HT1080 (cell line): Measurements from ENCODE around the gene JPT2. TPM values are rescaled to one million over a fixed set of nuclear protein-coding genes. Genes with fewer than 3 reads are reported as not detected.
"Not testable (repeated sequence)": the region's sequence is repeated elsewhere in the genome, so short reads cannot be mapped to it uniquely, and the experiment has no call there.

ENCODE experiments used
- DNase-seq: peaks from one replicate; pipeline ENCODE4 v3.0.0-alpha.2; 2015; ENCODE audit warnings: low read depth
- total RNA-seq: library from RNA; depleted of rRNA; stranded (reverse); fragments of >200 nt; shearing (Covaris generic); gene quantifications from 2 replicates; pipeline ENCODE4 v1.2.3, GENCODE V29; 2014

The JPT2 gene
- total RNA-seq, 1 experiment from 2014 or later, result 111 TPM

GRCh38 chr16:1729026-1729425 lies 50.9 kb downstream of the JPT2 start:
- DNase-seq, result no peak

DNA sequence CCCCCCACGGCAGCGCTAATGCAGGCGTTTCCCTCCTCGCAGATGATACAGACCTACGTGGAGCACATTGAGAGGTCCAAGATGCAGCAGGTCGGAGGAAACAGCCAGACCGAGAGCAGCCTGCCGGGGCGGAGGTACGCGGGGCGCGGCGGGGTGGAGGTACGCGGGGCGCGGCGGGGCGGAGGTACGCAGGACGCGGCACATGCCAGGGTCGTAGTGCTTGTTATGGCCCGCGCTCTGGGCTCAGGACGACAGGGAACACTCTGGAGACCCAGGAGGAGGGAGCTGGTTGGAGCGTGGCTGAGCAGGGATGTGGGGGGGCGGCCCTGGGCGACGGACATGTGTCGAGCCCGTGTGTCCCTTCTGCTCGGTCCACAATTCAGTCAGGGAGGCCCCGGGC lies 51.4 kb downstream of the JPT2 start:
- DNase-seq, result no peak

DNA sequence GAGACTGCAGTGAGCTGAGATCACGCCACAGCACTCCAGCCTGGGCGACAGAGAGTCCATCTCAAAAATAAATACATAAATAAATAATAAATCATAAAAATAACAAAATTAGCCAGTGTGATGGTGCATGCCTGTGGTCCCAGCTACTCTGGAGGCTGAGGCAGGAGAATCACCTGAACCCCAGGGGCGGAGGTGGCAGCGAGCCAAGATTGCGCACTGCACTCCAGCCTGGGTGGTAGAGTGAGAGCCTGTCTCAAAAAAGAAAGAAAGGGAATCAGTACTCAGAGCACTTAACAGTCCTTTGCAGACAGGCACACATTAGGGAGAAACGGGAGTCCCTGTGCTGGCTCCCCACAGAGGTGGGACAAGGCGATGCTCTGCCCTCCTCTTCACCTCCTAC lies 53.0 kb downstream of the JPT2 start:
- DNase-seq, result no peak

GRCh38 chr16:1731603-1732002 lies 53.5 kb downstream of the JPT2 start:
- no peak for DNase-seq

DNA sequence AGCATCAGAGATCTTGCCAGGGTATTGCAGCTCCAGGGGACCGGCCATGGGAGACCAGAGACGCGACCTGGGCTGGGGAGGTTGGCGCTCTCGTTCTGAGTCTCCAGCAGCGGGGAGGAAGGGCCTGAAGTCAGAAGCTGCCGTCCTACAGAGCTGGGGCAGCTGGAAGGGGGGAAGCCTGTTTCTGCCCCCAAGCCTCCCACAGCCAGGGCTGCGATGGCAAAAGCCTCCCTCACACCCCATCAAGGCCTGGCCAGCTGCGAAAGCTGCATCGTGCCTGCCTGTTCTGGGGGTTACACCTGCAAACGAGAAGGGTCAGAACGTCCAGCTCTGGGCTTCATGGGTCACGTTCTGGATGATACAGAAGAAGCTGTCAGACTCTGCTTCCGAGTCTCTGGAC lies 54.0 kb downstream of the JPT2 start:
- DNase-seq, result no peak

GRCh38 chr16:1732551-1732987 lies 54.5 kb downstream of the JPT2 start:
- not testable (repeated sequence) for DNase-seq

- DNase-seq, result no peak
These were observed 56.0 kb downstream of the JPT2 start for GRCh38 chr16:1734123-1734522.

DNA sequence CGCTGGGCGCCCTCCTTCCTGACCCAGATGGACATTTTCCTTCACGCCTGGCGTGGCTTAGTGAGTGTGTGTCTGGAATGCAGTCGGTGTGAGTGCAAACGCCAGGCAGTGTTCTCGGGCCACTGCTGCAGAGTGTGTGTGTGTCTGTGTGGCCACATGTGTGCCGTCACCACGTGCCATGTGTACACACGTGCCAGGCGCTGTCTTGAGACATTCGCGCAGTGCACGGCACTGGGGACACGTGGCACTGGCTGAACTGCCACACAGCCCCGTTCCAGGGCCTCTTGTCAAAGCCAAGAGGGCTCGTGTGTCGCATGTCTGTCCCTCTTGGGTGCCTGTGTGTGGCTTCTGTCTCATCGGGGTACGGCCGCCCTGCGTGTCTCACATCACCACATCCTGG lies 56.7 kb downstream of the JPT2 start:
- DNase-seq, result no peak

GRCh38 chr16:1740234-1740633 lies 62.2 kb downstream of the JPT2 start:
- no peak for DNase-seq

- no peak for DNase-seq
These were observed 62.9 kb downstream of the JPT2 start for GRCh38 chr16:1740781-1741490.

- no peak for DNase-seq
These were observed 63.6 kb downstream of the JPT2 start for GRCh38 chr16:1741553-1742165.

GRCh38 chr16:1743376-1744337 lies 65.6 kb downstream of the JPT2 start:
- no peak for DNase-seq

DNA sequence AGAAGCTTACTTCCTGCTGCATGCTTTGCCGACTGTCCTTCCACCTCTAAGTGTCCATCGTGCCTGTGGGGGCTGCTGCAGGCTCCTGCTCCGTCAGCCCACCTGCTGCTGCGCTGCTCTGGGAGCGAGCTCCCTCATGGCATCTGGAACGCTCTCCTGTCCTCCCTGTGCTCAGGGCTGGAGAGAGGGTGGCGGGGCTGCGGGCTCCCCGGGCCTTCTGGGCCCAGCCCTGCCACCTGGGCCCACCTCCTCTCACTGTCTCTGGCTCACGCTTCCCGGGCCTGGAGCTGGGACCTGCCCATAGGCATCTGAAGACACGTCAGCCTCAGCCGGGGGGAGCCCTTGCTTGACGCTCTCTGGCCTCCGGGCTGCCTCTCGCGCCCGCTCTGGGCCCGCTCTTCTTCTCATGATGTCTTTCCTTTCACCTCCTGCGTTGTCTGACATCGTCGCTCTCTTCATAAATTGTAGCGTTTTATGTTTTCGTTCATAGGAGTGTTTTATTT lies 66.3 kb downstream of the JPT2 start:
- no peak for DNase-seq

GRCh38 chr16:1745181-1745899 lies 67.3 kb downstream of the JPT2 start:
- peak; percentile 79 for DNase-seq

GRCh38 chr16:1745900-1746692 lies 68.0 kb downstream of the JPT2 start:
- peak; percentile 95 for DNase-seq

- DNase-seq, result no peak
These were observed 68.7 kb downstream of the JPT2 start for GRCh38 chr16:1746693-1747195.

GRCh38 chr16:1747934-1748333 lies 69.9 kb downstream of the JPT2 start:
- no peak for DNase-seq

- no peak for DNase-seq
These were observed 71.4 kb downstream of the JPT2 start for GRCh38 chr16:1749152-1750117.
